HG02642 (cell line): ENCODE measurements around the gene NUTM1.
A peak's percentile ranks its signal among the peaks of the same experiment; 100 is the strongest.
"Not testable (repeated sequence)": the region's sequence is repeated elsewhere in the genome, so short reads cannot be mapped to it uniquely, and the experiment has no call there.

Experiments
- ATAC-seq: cut with Tn5 transposase; IDR thresholded peaks from one replicate; pipeline ENCODE4 v1.9.1; 2021; ENCODE audit warnings: mild to moderate bottlenecking; ENCODE audit not compliant: unreplicated experiment, poor library complexity

Gene NUTM1

GRCh38 chr15:34362047-34362773, 19.1 kb downstream of the NUTM1 start:
- no peak for ATAC-seq

GRCh38 chr15:34364041-34364440, 20.9 kb downstream of the NUTM1 start:
- no peak for ATAC-seq

GRCh38 chr15:34365091-34365825, 22.1 kb downstream of the NUTM1 start:
- ATAC-seq: no peak

- no peak for ATAC-seq
Observed at GRCh38 chr15:34365836-34366235, 22.7 kb downstream of the NUTM1 start.

- ATAC-seq: no peak
Observed at GRCh38 chr15:34366271-34367065, 23.4 kb downstream of the NUTM1 start.

GRCh38 chr15:34367101-34368081, 24.3 kb downstream of the NUTM1 start, which contains the start of gene LPCAT4:
LPCAT4 (minus strand) TSS chr15:34367196; CDS start chr15:34367100, 96 bp downstream.
- peak; percentile 88 for ATAC-seq

- ATAC-seq: no peak
Observed at GRCh38 chr15:34370129-34370528, 27.0 kb downstream of the NUTM1 start.

GRCh38 chr15:34370643-34371042, 27.5 kb downstream of the NUTM1 start:
- no peak for ATAC-seq

- no peak for ATAC-seq
Observed at GRCh38 chr15:34373951-34374350, 30.8 kb downstream of the NUTM1 start.

- no peak for ATAC-seq
Observed at GRCh38 chr15:34374816-34375215, 31.7 kb downstream of the NUTM1 start.

GRCh38 chr15:34375541-34375940, 32.4 kb downstream of the NUTM1 start:
- ATAC-seq: not testable (repeated sequence)

GRCh38 chr15:34376856-34377255, 33.7 kb downstream of the NUTM1 start:
- no peak for ATAC-seq

GRCh38 chr15:34380491-34380890, 37.4 kb downstream of the NUTM1 start:
- ATAC-seq: not testable (repeated sequence)

GRCh38 chr15:34381829-34382521, 38.9 kb downstream of the NUTM1 start:
- not testable (repeated sequence) for ATAC-seq

- not testable (repeated sequence) for ATAC-seq
Observed at GRCh38 chr15:34389594-34390086, 46.5 kb downstream of the NUTM1 start.

- not testable (repeated sequence) for ATAC-seq
Observed at GRCh38 chr15:34392981-34393380, 49.9 kb downstream of the NUTM1 start.

- ATAC-seq: not testable (repeated sequence)
Observed at GRCh38 chr15:34397637-34398259, 54.6 kb downstream of the NUTM1 start.

GRCh38 chr15:34403160-34403598, 60.1 kb downstream of the NUTM1 start:
- peak; percentile 59 for ATAC-seq
